ENCODE data around the gene MIF.

- TF ChIP-seq CTCF (IDR thresholded peaks at IDR 0.05; ENCODE audit: low read depth, low read length, missing input control) (no peak), TAF1 (conservative IDR thresholded peaks at IDR 0.05) (no peak), GABPA (IDR thresholded peaks at IDR 0.05 in 1 of 2, conservative IDR thresholded peaks at IDR 0.05 in 1 of 2) (no peak), RXRA (IDR thresholded peaks at IDR 0.05) (no peak)
These were observed 35.7 kb upstream of the MIF start for GRCh38 chr22:23858484-23858815.

Data from liver (tissue), 3 donors.